Coronary artery (tissue), 2 donors: Measurements from ENCODE around the gene TATDN3.
"Not testable (repeated sequence)": the region's sequence is repeated elsewhere in the genome, so short reads cannot be mapped to it uniquely, and the experiment has no call there.

Experiments
- DNase-seq: peaks from one replicate; pipeline ENCODE4 v3.0.0-alpha.2; 2017; ENCODE audit warnings: low spot score
- H3K27ac ChIP-seq, 2 donors: fragments of 200-600 bp; sonication (generic); one replicate each; pipeline ENCODE4 v1.5.1; 2016 to 2019
- H3K4me3 ChIP-seq: fragments of 200-600 bp; sonication (generic); 2 replicates; pipeline ENCODE4 v1.5.1; 2016; ENCODE audit warnings: mild to moderate bottlenecking, moderate library complexity
- CTCF ChIP-seq: fragments of 200-600 bp; sonication (generic); IDR thresholded peaks from one replicate; pipeline ENCODE4 v1.5.1; 2019; ENCODE audit warnings: antibody characterized with exemption

Gene TATDN3

DNA sequence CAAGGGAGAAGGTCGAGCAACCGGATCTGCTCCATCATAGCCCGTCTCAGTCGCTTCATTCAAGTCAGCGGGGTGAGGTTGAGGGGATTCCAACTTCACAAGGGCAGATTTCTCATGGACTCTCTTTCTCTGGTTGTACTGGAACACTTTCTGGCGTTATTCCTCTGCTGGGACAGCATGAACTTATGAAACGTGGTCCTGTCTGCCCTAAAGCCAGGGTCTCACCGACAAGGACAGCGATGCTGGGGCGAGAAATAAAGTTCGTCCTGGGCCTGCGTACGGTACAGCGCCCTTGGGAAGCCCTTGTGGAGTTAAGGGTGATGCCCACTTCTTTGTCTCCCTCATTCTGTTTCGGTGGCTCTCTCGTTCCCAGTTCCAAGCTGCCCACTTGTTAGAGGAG is 65.1 kb downstream of the TATDN3 start:
- no peak for TF ChIP-seq CTCF
- no peak for DNase-seq
- Histone ChIP-seq H3K27ac (no peak overlapping the region), H3K4me3 (peak overlapping the region; percentile 90)

DNA sequence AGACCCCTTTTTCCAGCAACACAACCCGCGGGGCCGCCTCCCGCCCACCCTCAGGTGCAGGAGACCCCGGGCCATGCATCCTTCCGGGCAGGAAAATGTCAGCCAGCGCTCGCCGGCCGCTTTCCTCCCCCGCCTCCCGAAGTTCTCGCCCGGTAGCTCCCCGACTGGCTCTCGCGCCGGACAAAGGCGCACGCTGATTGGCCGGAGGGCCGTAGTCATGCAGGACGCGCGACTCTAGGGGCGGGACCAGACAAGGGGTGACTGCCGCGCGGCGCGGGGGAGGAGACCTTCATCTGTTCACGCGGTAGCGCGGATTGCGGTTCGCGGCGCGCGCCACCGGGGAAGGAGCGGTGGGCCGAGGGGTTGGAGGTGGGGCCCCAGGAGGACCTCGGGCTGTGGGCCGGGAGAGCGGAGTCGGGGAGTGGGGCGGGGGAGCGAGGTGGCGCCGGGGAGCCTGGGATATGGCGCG is 66.3 kb downstream of the TATDN3 start, which contains the start of gene FLVCR1:
TSS of gene FLVCR1 (plus strand) at position 284 of the 469 bp plus-strand sequence. CDS start at position 462, 178 bp downstream.
- Histone ChIP-seq H3K4me3 (peak within 1 kb of the TSS; percentile 90), H3K27ac (peak within 1 kb of the TSS; percentile 92)
- DNase-seq, result peak; percentile 99
- no peak for TF ChIP-seq CTCF

DNA sequence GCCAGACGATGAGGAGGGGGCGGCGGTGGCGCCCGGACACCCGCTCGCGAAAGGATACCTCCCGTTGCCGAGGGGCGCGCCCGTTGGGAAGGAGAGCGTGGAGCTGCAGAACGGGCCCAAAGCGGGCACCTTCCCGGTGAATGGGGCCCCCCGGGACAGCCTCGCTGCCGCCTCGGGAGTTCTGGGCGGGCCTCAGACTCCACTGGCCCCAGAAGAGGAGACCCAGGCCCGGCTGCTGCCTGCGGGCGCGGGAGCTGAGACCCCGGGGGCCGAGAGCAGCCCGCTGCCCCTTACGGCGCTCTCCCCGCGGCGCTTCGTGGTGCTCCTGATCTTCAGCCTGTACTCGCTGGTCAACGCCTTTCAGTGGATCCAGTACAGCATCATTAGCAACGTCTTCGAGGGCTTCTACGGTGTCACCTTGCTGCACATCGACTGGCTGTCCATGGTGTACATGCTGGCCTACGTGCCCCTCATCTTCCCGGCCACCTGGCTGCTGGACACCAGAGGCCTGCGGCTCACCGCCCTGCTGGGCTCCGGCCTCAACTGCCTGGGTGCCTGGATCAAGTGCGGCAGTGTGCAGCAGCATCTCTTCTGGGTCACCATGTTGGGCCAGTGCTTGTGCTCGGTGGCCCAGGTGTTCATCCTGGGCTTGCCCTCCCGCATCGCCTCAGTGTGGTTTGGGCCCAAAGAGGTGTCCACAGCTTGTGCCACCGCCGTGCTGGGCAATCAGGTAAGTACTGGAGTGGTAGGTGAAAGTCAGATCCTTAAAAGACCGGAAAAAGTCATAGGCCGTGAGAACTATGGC is 67.0 kb downstream of the TATDN3 start:
- Histone ChIP-seq H3K27ac (peak overlapping the region; percentile 92), H3K4me3 (peak overlapping the region; percentile 90)
- TF ChIP-seq CTCF, result no peak
- DNase-seq, result peak; percentile 78

DNA sequence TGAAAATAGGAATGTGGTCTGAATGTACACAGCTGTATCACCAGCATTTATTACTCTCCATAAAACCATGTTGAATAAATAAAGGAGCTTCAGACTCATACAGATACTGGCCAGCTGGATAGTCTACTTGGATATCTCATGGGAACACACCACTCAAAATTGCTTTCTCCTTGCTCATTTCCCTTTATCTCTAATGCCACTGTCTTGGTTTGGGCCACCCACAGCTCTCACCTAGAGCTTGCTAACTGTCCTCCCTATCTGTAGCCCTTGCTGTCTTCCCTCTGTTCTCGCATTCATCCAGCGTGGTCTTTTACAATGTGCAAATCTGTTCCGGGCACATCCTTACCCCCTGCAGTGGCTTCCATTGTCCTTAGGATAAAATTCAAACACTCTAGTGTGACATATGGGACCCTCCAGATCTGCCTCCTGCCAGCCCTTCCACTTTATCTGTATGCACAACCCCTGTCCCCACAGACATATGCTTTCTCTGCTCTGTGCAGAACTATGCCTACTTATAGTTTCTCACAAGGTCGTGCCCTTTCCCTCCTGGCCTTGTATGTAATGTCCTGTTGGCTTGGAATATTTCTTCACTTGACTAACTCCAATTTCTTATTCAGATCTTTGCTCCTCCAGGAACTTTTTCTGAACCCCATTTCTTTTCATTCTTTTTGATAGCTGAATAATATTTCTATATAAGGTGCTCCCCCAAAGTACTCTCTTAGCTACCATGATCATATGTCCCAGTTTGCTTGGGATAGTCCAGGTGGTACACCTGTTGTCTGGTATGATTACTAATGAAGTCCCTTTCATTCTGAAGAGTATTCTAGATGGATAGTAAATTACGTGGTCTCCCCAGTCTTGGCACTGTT is 69.3 kb downstream of the TATDN3 start:
- no peak for TF ChIP-seq CTCF
- Histone ChIP-seq H3K4me3 (no peak overlapping the region), H3K27ac (no peak overlapping the region)
- no peak for DNase-seq

DNA sequence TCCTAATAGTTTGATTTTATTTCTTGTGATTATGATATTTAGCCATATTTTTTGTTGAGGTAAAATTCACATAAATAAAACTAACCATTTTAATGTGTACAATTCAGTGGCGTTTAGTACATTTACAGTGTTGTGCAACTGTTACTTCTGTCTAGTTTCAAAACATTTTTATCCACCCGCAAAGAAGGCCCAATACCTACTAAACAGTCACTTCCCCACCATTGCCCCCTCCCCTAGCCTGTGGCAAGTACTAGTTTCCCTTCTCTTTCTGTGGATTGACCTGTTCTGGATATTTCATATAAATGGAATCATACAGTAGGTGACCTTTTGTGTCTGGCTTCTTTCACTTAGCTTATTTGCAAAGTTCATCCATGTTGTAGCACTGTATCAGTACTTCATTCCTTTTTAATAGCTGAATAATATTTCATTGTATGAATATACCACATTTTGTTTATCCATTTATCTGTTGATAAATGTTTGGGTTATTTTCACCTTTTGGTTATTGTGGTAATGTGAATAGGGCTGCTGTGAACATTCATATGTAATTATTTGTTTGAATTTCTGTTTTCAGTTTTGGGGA is 70.5 kb downstream of the TATDN3 start:
- H3K4me3 ChIP-seq, result no peak overlapping the region
- no peak overlapping the region for H3K27ac ChIP-seq
- TF ChIP-seq CTCF, result no peak
- no peak for DNase-seq

DNA sequence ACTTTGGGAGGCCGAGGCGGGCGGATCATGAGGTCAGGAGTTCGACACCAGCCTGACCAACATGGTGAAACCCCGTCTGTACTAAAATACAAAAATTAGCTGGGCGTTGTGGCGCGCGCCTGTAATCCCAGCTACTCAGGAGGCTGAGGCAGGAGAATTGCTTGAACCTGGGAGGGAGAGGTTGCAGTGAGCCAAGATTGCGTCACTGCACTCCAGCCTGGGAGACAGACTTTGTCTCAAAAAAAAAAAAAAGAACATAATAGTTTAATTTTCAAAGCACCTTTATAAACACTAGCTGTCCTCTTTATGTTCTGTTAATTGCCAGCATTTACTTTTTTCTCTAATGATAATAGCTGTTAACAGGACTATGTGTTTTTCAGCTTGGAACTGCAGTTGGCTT is 71.7 kb downstream of the TATDN3 start:
- not testable (repeated sequence) for H3K4me3 ChIP-seq, H3K27ac ChIP-seq, DNase-seq

DNA sequence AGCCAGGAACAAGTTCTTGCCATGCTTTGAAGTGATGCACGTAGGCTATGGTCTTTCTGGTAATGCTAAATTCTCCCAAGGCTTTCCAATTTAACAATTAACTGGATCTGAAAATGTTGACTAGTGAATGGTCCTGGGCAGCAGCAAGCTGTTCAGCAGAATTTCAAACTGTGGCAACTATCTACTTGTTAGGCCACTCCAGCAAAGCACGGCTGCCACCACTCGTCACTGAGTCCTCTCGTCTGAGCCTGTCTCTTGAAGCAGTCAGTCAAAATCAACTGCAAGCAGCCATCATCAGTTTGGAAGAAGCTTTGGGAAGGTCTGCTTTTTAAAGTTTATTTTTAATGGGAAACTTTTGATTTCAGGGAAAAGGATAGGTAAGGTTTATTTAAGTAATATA is 72.5 kb downstream of the TATDN3 start:
- no peak for DNase-seq
- Histone ChIP-seq H3K27ac (no peak overlapping the region), H3K4me3 (no peak overlapping the region)
- no peak for TF ChIP-seq CTCF
